ENCODE data around the gene RASSF10. TPM values are rescaled to one million over a fixed set of nuclear protein-coding genes. Genes with fewer than 3 reads are reported as not detected.

Gene RASSF10
- polyA plus RNA-seq = under 1 TPM in 2 of 3 donors, not detected in 1; 0.09 to 0.52 TPM

- WGBS, 3 donors = 3 to 24% (median 4%) methylated on average over 61 to 68 of the region's 68 CpGs
- H3K27ac ChIP-seq (ENCODE audit: low read depth, low read length) = no peak within 1 kb of the TSS
These were observed at the start of gene RASSF10 for GRCh38 chr11:13008625-13009475. TSS of gene RASSF10 (plus strand) at chr11:13009316. CDS start at chr11:13009577, 261 bp downstream.

- 64 to 79% (median 70%) methylated on average over 2 of the region's 2 CpGs for WGBS, 3 donors
- H3K27ac ChIP-seq (ENCODE audit: low read depth, low read length) = no peak overlapping the region
These were observed 47.5 kb upstream of the RASSF10 start for GRCh38 chr11:12961615-12962014.

GRCh38 chr11:12962306-12962705 is 46.8 kb upstream of the RASSF10 start:
- H3K27ac ChIP-seq (ENCODE audit: low read depth, low read length) = no peak overlapping the region
- 89 to 91% (median 90%) methylated on average over 10 of the region's 10 CpGs for WGBS, 3 donors

- H3K27ac ChIP-seq (ENCODE audit: low read depth, low read length) = no peak overlapping the region
- 81 to 89% (median 85%) methylated on average over 5 of the region's 5 CpGs for WGBS, 3 donors
These were observed 46.1 kb upstream of the RASSF10 start for GRCh38 chr11:12963051-12963450.

GRCh38 chr11:12963792-12964536 is 45.2 kb upstream of the RASSF10 start:
- H3K27ac ChIP-seq (ENCODE audit: low read depth, low read length) = no peak overlapping the region
- 12 to 19% (median 17%) methylated on average over 13 of the region's 13 CpGs for WGBS, 3 donors

- H3K27ac ChIP-seq (ENCODE audit: low read depth, low read length) = no peak overlapping the region
- WGBS, 3 donors = 82 to 91% (median 90%) methylated on average over 7 of the region's 7 CpGs
These were observed 44.5 kb upstream of the RASSF10 start for GRCh38 chr11:12964650-12965049.

GRCh38 chr11:12966002-12966401 is 43.1 kb upstream of the RASSF10 start:
- 88 to 94% (median 91%) methylated on average over 5 of the region's 5 CpGs for WGBS, 3 donors

GRCh38 chr11:12968101-12968500 is 41.0 kb upstream of the RASSF10 start:
- WGBS, 3 donors = 70 to 84% (median 79%) methylated on average over 1 of the region's 1 CpG
- no peak overlapping the region for H3K27ac ChIP-seq (ENCODE audit: low read depth, low read length)

More at GRCh38 chr11:12966002-12966401, 43.1 kb upstream of the RASSF10 start:
- H3K27ac ChIP-seq (ENCODE audit: low read depth, low read length) = no peak overlapping the region

- 85 to 93% (median 86%) methylated on average over 6 of the region's 6 CpGs for WGBS, 3 donors
These were observed 40.3 kb upstream of the RASSF10 start for GRCh38 chr11:12968826-12969225.

GRCh38 chr11:12971955-12972354 is 37.2 kb upstream of the RASSF10 start:
- WGBS, 3 donors = 86 to 100% (median 89%) methylated on average over 1 of the region's 1 CpG
- no peak overlapping the region for H3K27ac ChIP-seq (ENCODE audit: low read depth, low read length)

More at GRCh38 chr11:12968826-12969225, 40.3 kb upstream of the RASSF10 start:
- no peak overlapping the region for H3K27ac ChIP-seq (ENCODE audit: low read depth, low read length)

- no peak overlapping the region for H3K27ac ChIP-seq (ENCODE audit: low read depth, low read length)
- 27 to 57% (median 50%) methylated on average over 1 of the region's 1 CpG for WGBS, 3 donors
These were observed 35.5 kb upstream of the RASSF10 start for GRCh38 chr11:12973528-12974181.

- H3K27ac ChIP-seq (ENCODE audit: low read depth, low read length) = no peak overlapping the region
- WGBS, 3 donors = 27 to 71% (median 34%) methylated on average over 2 of the region's 2 CpGs
These were observed 33.9 kb upstream of the RASSF10 start for GRCh38 chr11:12975195-12975594.

- 32 to 56% (median 48%) methylated on average over 8 of the region's 8 CpGs for WGBS, 3 donors
- no peak overlapping the region for H3K27ac ChIP-seq (ENCODE audit: low read depth, low read length)
These were observed 29.0 kb upstream of the RASSF10 start for GRCh38 chr11:12979928-12980689.

- WGBS, 3 donors = 76 to 87% (median 78%) methylated on average over 3 of the region's 3 CpGs
- no peak overlapping the region for H3K27ac ChIP-seq (ENCODE audit: low read depth, low read length)
These were observed 27.2 kb upstream of the RASSF10 start for GRCh38 chr11:12981676-12982522.

GRCh38 chr11:12983336-12983735 is 25.8 kb upstream of the RASSF10 start:
- 73 to 94% (median 91%) methylated on average over 7 of the region's 7 CpGs for WGBS, 3 donors
- no peak overlapping the region for H3K27ac ChIP-seq (ENCODE audit: low read depth, low read length)

- no peak overlapping the region for H3K27ac ChIP-seq (ENCODE audit: low read depth, low read length)
- WGBS, 3 donors = 86 to 94% (median 90%) methylated on average over 8 of the region's 8 CpGs
These were observed 22.8 kb upstream of the RASSF10 start for GRCh38 chr11:12986194-12986898.

Data from adipose tissue (tissue), 3 donors.